ENCODE data around the gene MTRR. TPM values are rescaled to one million over a fixed set of nuclear protein-coding genes. Genes with fewer than 3 reads are reported as not detected.

MTRR gene
- polyA plus RNA-seq, 1 experiment = 65.4 TPM

Other genes starting within 250 kb of the MTRR start
- gene CFAP90, start 18.0 kb upstream of the MTRR start, polyA plus RNA-seq (2011; rRNA removed) = 0.10 TPM in 1 of 2 replicates, not detected in the other
- 5.6 and 9.2 TPM in 2 replicates for gene FASTKD3, start 117 bp upstream of the MTRR start, polyA plus RNA-seq (2011; rRNA removed)

Data from BJ (cell line).